Sigmoid colon (tissue), 7 donors: ENCODE results near the gene CORO6. TPM values are rescaled to one million over a fixed set of nuclear protein-coding genes. Genes with fewer than 3 reads are reported as not detected.

Source experiments
- DNase-seq: peaks from one replicate; pipeline ENCODE4 v3.0.0-alpha.2; 2019
- H3K27ac ChIP-seq, 4 donors: fragments of 200-600 bp; sonication (generic); one replicate each; pipeline ENCODE4 v1.5.1; 2016 to 2019; ENCODE audit warnings: mild to moderate bottlenecking in 1 of 4
- H3K27me3 ChIP-seq, 3 donors: fragments of 200-600 bp; sonication (generic); one replicate each; pipeline ENCODE4 v1.5.1; 2019; ENCODE audit warnings: mild to moderate bottlenecking in 1 of 3
- H3K36me3 ChIP-seq, 4 donors: fragments of 200-600 bp; sonication (generic); one replicate each; pipeline ENCODE4 v1.5.1; 2016 to 2019
- H3K4me1 ChIP-seq, 4 donors: fragments of 200-600 bp; sonication (generic); one replicate each; pipeline ENCODE4 v1.5.1; 2017 to 2019
- H3K4me3 ChIP-seq, 4 donors: fragments of 200-600 bp; sonication (generic); one replicate each; pipeline ENCODE4 v1.5.1; 2017 to 2019; ENCODE audit warnings: mild to moderate bottlenecking in 2 of 4, moderate library complexity in 1 of 4
- H3K9me3 ChIP-seq, 4 donors: fragments of 200-600 bp in 3 of 4; sonication (generic) in 3 of 4; one replicate each; pipeline versions ENCODE4 v1.5.1 to v1.6.1; 2013 to 2019
- EP300 ChIP-seq, 4 donors: sonication (generic); formaldehyde crosslinking; IDR thresholded peaks; one replicate each; pipeline ENCODE4 v1.6.1; 2017; ENCODE audit warnings: antibody characterized with exemption in 4 of 4
- POLR2A ChIP-seq, 2 donors: fragments of 450-650 bp; IDR thresholded peaks; one replicate each; pipeline ENCODE4 v1.6.1; 2016; ENCODE audit warnings: antibody characterized with exemption in 2 of 2, mild to moderate bottlenecking in 2 of 2, moderate library complexity in 2 of 2
- POLR2AphosphoS5 ChIP-seq, 4 donors: sonication (generic); formaldehyde crosslinking; IDR thresholded peaks; one replicate each; pipeline ENCODE4 v1.6.1; 2017; ENCODE audit warnings: antibody characterized with exemption in 4 of 4
- whole genome bisulfite sequencing, 2 donors: extraction: QIAGEN DNeasy Blood & Tissue Kit; methylation state at CpG; one replicate each; pipeline ENCODE4 v1.1.7; 2013; 5-methylcytosine and 5-hydroxymethylcytosine counted together
- intact Hi-C: fragments of 100-400 bp; cut with DNase I; formaldehyde crosslinking; loops from one replicate; pipeline ENCODE4 v1.15.1; 2023
- polyA plus RNA-seq, 3 donors: library from polyadenylated mRNA; stranded (reverse); fragments of 200-250 nt; gene quantifications; one replicate each; pipeline ENCODE4 v1.2.3, GENCODE V29; 2013
- total RNA-seq, 4 donors: library from RNA; depleted of rRNA; stranded (reverse); fragments of >200 nt; gene quantifications; one replicate each; pipeline ENCODE4 v1.1.0, GENCODE V29; 2016
- TF ChIP-seq, protein P1 (sequence below), 4 experiments: fragments of 450-650 bp in 3 of 4; fragments of 200-600 bp in 1 of 4; IDR thresholded peaks; one replicate each; pipeline ENCODE4 v1.5.1; 2016 to 2019; ENCODE audit warnings: antibody characterized with exemption in 4 of 4, mild to moderate bottlenecking in 3 of 4, moderate library complexity in 2 of 4
- donor health status: healthy with polysubstance abuse.
- donor health status: Bipolar disorder and iron deficiency.
- donor health status: healthy.

CORO6 gene
- total and polyA plus RNA-seq, 7 donors: 0.23 to 94.4 (median 23.9) TPM

DNA sequence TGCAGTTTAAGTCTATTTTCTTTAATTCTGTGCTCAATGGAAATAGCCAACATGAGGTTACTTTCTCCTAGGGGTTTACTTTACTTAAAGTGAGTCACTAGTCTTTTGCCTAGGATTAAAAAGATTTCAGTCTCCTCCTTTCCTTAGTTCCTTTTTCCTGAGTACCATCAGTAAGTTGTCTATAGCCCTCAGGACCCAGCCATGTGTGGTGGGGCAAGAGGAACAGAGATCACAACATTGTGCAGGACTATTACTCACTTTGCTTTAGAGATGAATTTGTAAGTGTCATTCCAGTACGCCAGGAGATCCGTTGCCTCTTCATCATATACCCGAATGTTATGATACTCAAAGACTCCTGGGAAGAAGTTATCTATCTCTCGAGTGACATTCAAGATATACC lies 27.7 kb upstream of the CORO6 start:
- TF ChIP-seq, protein P1, sequence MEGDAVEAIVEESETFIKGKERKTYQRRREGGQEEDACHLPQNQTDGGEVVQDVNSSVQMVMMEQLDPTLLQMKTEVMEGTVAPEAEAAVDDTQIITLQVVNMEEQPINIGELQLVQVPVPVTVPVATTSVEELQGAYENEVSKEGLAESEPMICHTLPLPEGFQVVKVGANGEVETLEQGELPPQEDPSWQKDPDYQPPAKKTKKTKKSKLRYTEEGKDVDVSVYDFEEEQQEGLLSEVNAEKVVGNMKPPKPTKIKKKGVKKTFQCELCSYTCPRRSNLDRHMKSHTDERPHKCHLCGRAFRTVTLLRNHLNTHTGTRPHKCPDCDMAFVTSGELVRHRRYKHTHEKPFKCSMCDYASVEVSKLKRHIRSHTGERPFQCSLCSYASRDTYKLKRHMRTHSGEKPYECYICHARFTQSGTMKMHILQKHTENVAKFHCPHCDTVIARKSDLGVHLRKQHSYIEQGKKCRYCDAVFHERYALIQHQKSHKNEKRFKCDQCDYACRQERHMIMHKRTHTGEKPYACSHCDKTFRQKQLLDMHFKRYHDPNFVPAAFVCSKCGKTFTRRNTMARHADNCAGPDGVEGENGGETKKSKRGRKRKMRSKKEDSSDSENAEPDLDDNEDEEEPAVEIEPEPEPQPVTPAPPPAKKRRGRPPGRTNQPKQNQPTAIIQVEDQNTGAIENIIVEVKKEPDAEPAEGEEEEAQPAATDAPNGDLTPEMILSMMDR (IDR thresholded peaks at IDR 0.05): no peak
- no peak for TF ChIP-seq POLR2A (IDR thresholded peaks at IDR 0.05)
- TF ChIP-seq EP300 (IDR thresholded peaks at IDR 0.05): no peak
- no peak for TF ChIP-seq POLR2AphosphoS5 (IDR thresholded peaks at IDR 0.05)
- Histone ChIP-seq H3K4me1 (peaks cover 0 to 13% (median 12%) of the 10 kb centered on the region in 4 donors), H3K9me3 (no peaks in the 10 kb centered on the region), H3K4me3 (no peak overlapping the region), H3K27me3 (no peaks in the 10 kb centered on the region), H3K36me3 (peaks cover 0 to 28% (median 4%) of the 10 kb centered on the region in 4 donors), H3K27ac (no peak overlapping the region)
- intact Hi-C loops: no loop called here
- DNase-seq: no peak
- WGBS, 2 donors: 92 to 94% methylated on average over 4 of the region's 4 CpGs

DNA sequence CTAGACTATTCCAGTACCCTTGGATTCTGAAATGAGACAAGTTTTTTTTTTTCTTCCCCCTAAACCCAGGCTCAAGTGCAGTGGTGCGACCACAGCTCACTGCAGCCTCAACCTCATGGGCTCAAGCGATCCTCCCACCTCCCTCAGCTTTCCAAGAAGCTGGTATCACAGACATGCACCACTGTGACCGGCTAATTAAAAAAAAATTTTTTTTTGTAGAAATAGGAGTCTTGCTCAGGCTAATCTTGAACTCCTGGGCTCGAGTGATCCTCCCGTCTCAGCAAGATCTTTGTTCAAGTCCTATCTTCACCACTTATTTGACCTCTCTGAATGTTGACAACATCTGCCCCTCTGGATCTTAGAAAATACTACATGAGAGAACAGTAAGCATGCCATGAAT lies 26.6 kb upstream of the CORO6 start:
- Histone ChIP-seq H3K4me1 (peaks cover 0 to 23% (median 20%) of the 10 kb centered on the region in 4 donors), H3K4me3 (no peak overlapping the region), H3K27ac (no peak overlapping the region), H3K27me3 (no peaks in the 10 kb centered on the region), H3K9me3 (no peaks in the 10 kb centered on the region), H3K36me3 (peaks cover 0 to 24% (median 4%) of the 10 kb centered on the region in 4 donors)
- 95 to 96% methylated on average over 5 of the region's 5 CpGs for WGBS, 2 donors
- no peak for TF ChIP-seq POLR2A (IDR thresholded peaks at IDR 0.05)
- TF ChIP-seq POLR2AphosphoS5 (IDR thresholded peaks at IDR 0.05): no peak
- TF ChIP-seq, protein P1 (IDR thresholded peaks at IDR 0.05): no peak
- no peak for TF ChIP-seq EP300 (IDR thresholded peaks at IDR 0.05)
- intact Hi-C loops: loop anchor here (5.0 kb wide), 1 partner anchor 113 kb away; no protein-coding TSS in a partner anchor
- no peak for DNase-seq

DNA sequence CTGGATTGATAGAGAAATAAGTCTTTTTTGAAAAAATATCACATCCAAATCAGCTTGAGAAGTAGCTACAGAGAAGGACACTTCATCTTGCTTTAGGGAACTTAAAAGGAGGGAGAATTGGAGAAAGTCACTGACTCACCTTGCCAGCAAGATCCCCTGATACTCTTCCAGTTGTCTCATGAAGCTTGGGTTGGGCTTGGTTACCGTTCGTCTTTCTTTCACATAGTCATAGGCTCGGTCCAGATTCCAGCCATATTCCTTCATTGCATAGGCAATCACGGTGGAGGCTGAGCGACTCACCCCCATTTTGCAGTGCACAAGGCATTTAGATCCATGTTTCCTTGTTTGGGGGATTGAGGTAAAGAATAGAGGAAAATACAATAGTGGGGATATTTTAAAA lies 25.3 kb upstream of the CORO6 start:
- Histone ChIP-seq H3K36me3 (peaks cover 0 to 24% (median 4%) of the 10 kb centered on the region in 4 donors), H3K9me3 (no peaks in the 10 kb centered on the region), H3K4me3 (no peak overlapping the region), H3K27me3 (no peaks in the 10 kb centered on the region), H3K4me1 (peaks cover 0 to 34% (median 20%) of the 10 kb centered on the region in 4 donors), H3K27ac (no peak overlapping the region)
- 94 to 95% methylated on average over 5 of the region's 5 CpGs for WGBS, 2 donors
- intact Hi-C loops: loop anchor here (5.0 kb wide), 1 partner anchor 114 kb away; no protein-coding TSS in a partner anchor
- TF ChIP-seq EP300 (IDR thresholded peaks at IDR 0.05) (no peak), POLR2A (IDR thresholded peaks at IDR 0.05) (no peak), POLR2AphosphoS5 (IDR thresholded peaks at IDR 0.05) (no peak)
- TF ChIP-seq, protein P1 (IDR thresholded peaks at IDR 0.05): no peak
- DNase-seq: no peak

DNA sequence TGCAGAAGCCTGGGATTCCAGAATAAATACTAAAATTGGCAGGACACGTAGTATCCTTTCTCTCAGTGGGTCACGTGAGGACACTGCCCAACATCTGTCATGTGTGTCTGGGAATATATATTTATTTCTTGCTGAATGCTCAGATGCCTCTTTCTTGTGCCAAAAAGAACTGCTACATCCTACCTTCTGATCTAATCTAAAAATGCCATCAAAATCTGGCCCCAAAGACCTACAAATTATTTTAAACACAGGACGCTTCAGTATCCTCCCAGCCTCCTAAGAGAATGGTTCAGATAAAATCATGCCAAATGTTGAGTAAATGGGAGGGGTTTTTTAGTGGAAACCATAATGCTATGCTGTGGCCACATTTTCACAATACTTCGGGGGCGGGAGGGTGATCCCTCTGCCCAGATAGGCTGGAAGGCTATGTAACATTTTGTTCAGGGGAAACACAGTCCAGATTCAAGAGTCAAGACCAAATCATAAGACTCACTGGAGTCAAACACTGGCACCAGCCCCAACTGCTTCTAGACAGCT lies 22.9 kb upstream of the CORO6 start:
- WGBS, 2 donors: 72 to 80% methylated on average over 5 of the region's 5 CpGs
- H3K27me3 ChIP-seq: no peaks in the 10 kb centered on the region
- H3K4me1 ChIP-seq: peaks cover 0 to 51% (median 24%) of the 10 kb centered on the region in 4 donors
- H3K4me3 ChIP-seq: no peak overlapping the region
- DNase-seq: peak; percentile 93
- TF ChIP-seq, protein P1 (IDR thresholded peaks at IDR 0.05): no peak
- TF ChIP-seq EP300 (IDR thresholded peaks at IDR 0.05) (peak in 1 of 4 donors; percentile 56), POLR2AphosphoS5 (IDR thresholded peaks at IDR 0.05) (peak; percentile 40 to 61 (median 42))
- H3K9me3 ChIP-seq: no peaks in the 10 kb centered on the region
- intact Hi-C loops: loop anchor here (5.0 kb wide), 1 partner anchor 117 kb away; no protein-coding TSS in a partner anchor
- H3K36me3 ChIP-seq: peaks cover 0 to 21% (median 4%) of the 10 kb centered on the region in 4 donors
- H3K27ac ChIP-seq: peak overlapping the region; percentile 64 to 82 (median 70)
